ENCODE data around the gene XPR1. TPM values are rescaled to one million over a fixed set of nuclear protein-coding genes. Genes with fewer than 3 reads are reported as not detected.
"Not testable (repeated sequence)": the region's sequence is repeated elsewhere in the genome, so short reads cannot be mapped to it uniquely, and the experiment has no call there.

XPR1 gene
- total RNA-seq, 1 donor from 2014 or later, result 12.0 TPM

DNA sequence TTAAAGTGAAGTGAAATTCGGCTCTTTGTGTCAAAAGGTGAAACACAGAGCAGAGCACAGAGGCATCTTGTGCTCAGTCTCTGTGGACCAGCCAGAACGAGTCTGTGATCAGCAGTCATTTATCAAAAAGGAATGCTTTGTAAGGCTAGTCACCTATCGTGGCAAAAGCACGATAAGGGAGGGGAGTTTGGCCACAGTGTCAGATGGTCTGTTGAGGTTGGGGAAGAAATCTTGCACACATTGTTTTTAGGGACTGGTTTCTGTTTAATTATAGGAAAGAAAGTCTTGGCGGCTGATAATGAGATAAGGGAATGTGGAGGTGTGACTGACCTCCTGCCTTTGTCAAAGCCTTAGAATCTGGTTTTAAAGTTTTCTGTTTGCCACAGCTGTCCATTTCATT is 222.6 kb downstream of the XPR1 start:
- no peak for DNase-seq (ENCODE audit: extremely low spot score in 2 of 2)
- TF ChIP-seq POLR2A (IDR thresholded peaks at IDR 0.05) (no peak), POLR2AphosphoS5 (IDR thresholded peaks at IDR 0.05; ENCODE audit: insufficient read depth in 1 of 2, low read depth in 1 of 2) (no peak)
- TF ChIP-seq, protein P1, sequence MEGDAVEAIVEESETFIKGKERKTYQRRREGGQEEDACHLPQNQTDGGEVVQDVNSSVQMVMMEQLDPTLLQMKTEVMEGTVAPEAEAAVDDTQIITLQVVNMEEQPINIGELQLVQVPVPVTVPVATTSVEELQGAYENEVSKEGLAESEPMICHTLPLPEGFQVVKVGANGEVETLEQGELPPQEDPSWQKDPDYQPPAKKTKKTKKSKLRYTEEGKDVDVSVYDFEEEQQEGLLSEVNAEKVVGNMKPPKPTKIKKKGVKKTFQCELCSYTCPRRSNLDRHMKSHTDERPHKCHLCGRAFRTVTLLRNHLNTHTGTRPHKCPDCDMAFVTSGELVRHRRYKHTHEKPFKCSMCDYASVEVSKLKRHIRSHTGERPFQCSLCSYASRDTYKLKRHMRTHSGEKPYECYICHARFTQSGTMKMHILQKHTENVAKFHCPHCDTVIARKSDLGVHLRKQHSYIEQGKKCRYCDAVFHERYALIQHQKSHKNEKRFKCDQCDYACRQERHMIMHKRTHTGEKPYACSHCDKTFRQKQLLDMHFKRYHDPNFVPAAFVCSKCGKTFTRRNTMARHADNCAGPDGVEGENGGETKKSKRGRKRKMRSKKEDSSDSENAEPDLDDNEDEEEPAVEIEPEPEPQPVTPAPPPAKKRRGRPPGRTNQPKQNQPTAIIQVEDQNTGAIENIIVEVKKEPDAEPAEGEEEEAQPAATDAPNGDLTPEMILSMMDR (IDR thresholded peaks at IDR 0.05), result no peak
- Histone ChIP-seq H3K4me1 (no peaks in the 10 kb centered on the region), H3K9me3 (no peaks in the 10 kb centered on the region), H3K27me3 (no peaks in the 10 kb centered on the region), H3K36me3 (no peaks in the 10 kb centered on the region), H3K4me3 (no peak overlapping the region), H3K27ac (no peak overlapping the region)
- intact Hi-C loops (cut with DNase I), result no loop called here

GRCh38 chr1:180857947-180858725 is 226.3 kb downstream of the XPR1 start:
- H3K4me1 ChIP-seq; H3K4me3 ChIP-seq; DNase-seq (ENCODE audit: extremely low spot score in 2 of 2); H3K27ac ChIP-seq; H3K9me3 ChIP-seq; H3K36me3 ChIP-seq; H3K27me3 ChIP-seq; intact Hi-C loops (cut with DNase I): not testable (repeated sequence)

GRCh38 chr1:180859306-180859705 is 227.5 kb downstream of the XPR1 start:
- intact Hi-C loops (cut with DNase I), result no loop called here
- no peaks in the 10 kb centered on the region for H3K9me3 ChIP-seq
- peaks cover 0 to 7% of the 10 kb centered on the region in 2 donors for H3K36me3 ChIP-seq
- no peak for DNase-seq (ENCODE audit: extremely low spot score in 2 of 2)
- no peak overlapping the region for H3K27ac ChIP-seq
- H3K4me1 ChIP-seq, result no peaks in the 10 kb centered on the region
- TF ChIP-seq, protein P1 (IDR thresholded peaks at IDR 0.05), result no peak
- no peak for TF ChIP-seq POLR2AphosphoS5 (IDR thresholded peaks at IDR 0.05; ENCODE audit: insufficient read depth in 1 of 2, low read depth in 1 of 2)
- no peak for TF ChIP-seq POLR2A (IDR thresholded peaks at IDR 0.05)
- H3K27me3 ChIP-seq, result no peaks in the 10 kb centered on the region
- H3K4me3 ChIP-seq, result no peak overlapping the region

- H3K4me1 ChIP-seq, result no peaks in the 10 kb centered on the region
- no peak for DNase-seq (ENCODE audit: extremely low spot score in 2 of 2)
- TF ChIP-seq, protein P1 (IDR thresholded peaks at IDR 0.05), result no peak
- TF ChIP-seq POLR2AphosphoS5 (IDR thresholded peaks at IDR 0.05; ENCODE audit: insufficient read depth in 1 of 2, low read depth in 1 of 2) (no peak), POLR2A (IDR thresholded peaks at IDR 0.05) (no peak)
- intact Hi-C loops (cut with DNase I), result loop anchor here (10.0 kb wide), 1 partner anchor 326 kb away; no protein-coding TSS in a partner anchor
- H3K27me3 ChIP-seq, result no peaks in the 10 kb centered on the region
- no peaks in the 10 kb centered on the region for H3K9me3 ChIP-seq
- no peak overlapping the region for H3K27ac ChIP-seq
- H3K4me3 ChIP-seq, result no peak overlapping the region
- H3K36me3 ChIP-seq, result peaks cover 0 to 8% of the 10 kb centered on the region in 2 donors
Measured at GRCh38 chr1:180860535-180860934, 228.7 kb downstream of the XPR1 start.

DNA sequence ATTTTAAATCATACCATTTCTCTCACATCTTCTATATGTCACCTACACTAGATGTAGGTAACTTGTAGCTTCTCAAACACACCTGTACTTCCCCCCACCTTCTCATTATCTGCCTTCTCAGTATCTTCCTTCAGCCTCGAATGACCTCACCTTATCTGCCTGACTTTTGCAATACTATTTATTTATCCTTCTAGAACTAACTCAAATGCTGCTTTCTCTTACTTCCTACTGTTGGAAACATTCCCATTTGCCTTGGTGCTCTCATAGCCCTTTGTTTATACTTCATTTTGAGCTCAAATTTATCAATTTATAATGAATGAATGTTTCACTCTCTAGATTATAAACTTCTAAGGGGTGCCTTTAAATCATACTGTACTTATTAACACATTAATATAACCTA is 230.5 kb downstream of the XPR1 start:
- Histone ChIP-seq H3K27me3 (no peaks in the 10 kb centered on the region), H3K4me3 (no peak overlapping the region), H3K36me3 (peaks cover 0 to 8% of the 10 kb centered on the region in 2 donors), H3K27ac (no peak overlapping the region), H3K9me3 (no peaks in the 10 kb centered on the region), H3K4me1 (no peaks in the 10 kb centered on the region)
- intact Hi-C loops (cut with DNase I), result loop anchor here (10.0 kb wide), 1 partner anchor 328 kb away; no protein-coding TSS in a partner anchor
- no peak for DNase-seq (ENCODE audit: extremely low spot score in 2 of 2)
- TF ChIP-seq, protein P1 (IDR thresholded peaks at IDR 0.05), result no peak
